ENCODE measurements around the gene PRKAG3. TPM values are rescaled to one million over a fixed set of nuclear protein-coding genes. Genes with fewer than 3 reads are reported as not detected.
"Not testable (repeated sequence)": the region's sequence is repeated elsewhere in the genome, so short reads cannot be mapped to it uniquely, and the experiment has no call there.

PRKAG3 gene
- total and polyA plus RNA-seq, 2 donors (not counting 1 experiment from before 2014, with no cell fraction given) = not detected

DNA sequence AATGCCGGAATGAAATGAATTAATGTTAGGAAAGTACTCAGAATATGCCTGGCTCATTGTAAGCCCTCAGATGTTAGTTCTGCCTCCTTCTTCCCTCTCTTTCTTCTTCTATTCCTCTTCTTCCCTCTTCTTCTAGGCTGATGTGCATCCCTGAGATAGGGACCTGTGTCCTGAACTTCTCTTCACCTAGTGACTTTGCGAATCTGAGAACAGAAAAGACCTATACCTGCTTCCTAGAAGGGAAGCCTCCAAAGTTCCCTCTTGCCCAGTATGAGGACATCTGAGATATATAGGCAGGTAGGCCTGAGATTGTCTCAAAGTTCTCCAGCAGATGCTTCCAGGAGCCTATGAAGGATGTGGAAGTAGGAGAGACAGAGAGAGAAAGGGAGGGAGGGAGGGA lies 57.7 kb downstream of the PRKAG3 start:
- Mint-ChIP-seq H3K27me3 (peaks cover 11% of the 10 kb centered on the region), H3K4me1 (no peaks in the 10 kb centered on the region), H3K27ac (no peak overlapping the region), H3K4me3 (no peak overlapping the region), H3K9me3 (ENCODE audit: insufficient read depth) (peaks cover 14% of the 10 kb centered on the region)
- DNase-seq (no peak), ATAC-seq (ENCODE audit: low read depth) (no peak)
- H3K27me3 ChIP-seq (replicated peaks in 1 of 4; ENCODE audit: control extremely low read depth in 1 of 4, control insufficient read depth in 3 of 4, insufficient read depth in 4 of 4, low read length in 3 of 4) = no peaks in the 10 kb centered on the region
- H3K27ac ChIP-seq (ENCODE audit: low read length in 2 of 2) = no peak overlapping the region
- ChIA-PET POLR2A (no interaction called here), CTCF (no interaction called here)
- H3K36me3 ChIP-seq (replicated peaks in 1 of 2; ENCODE audit: control extremely low read depth in 1 of 2, control insufficient read depth in 1 of 2, extremely low read depth in 1 of 2, insufficient read depth in 2 of 2, low read length in 1 of 2) = no peaks in the 10 kb centered on the region
- H3K79me2 ChIP-seq (ENCODE audit: control insufficient read depth, insufficient read depth, low read length) = no peaks in the 10 kb centered on the region
- no peak overlapping the region for H2AFZ ChIP-seq (ENCODE audit: insufficient read depth, low read depth, low read length, poor library complexity, severe bottlenecking)
- no peak overlapping the region for H3K4me2 ChIP-seq (replicated peaks; ENCODE audit: low read depth, low read length, poor library complexity, severe bottlenecking)
- H3K4me1 ChIP-seq (ENCODE audit: control insufficient read depth in 2 of 2, insufficient read depth in 2 of 2, low read length in 2 of 2) = no peaks in the 10 kb centered on the region
- H4K20me1 ChIP-seq (ENCODE audit: control insufficient read depth, insufficient read depth, low read length, poor library complexity, severe bottlenecking) = no peaks in the 10 kb centered on the region
- H3K9ac ChIP-seq (ENCODE audit: low read length) = no peak overlapping the region
- peaks cover 0 to 24% (median 9%) of the 10 kb centered on the region in 3 donors for H3K9me3 ChIP-seq (ENCODE audit: control extremely low read depth in 1 of 3, control insufficient read depth in 2 of 3, insufficient read depth in 1 of 3, low read length in 2 of 3)
- WGBS (ENCODE audit: insufficient coverage) = no CpG with 5 or more reads among the region's 2 CpGs
- H3K4me3 ChIP-seq (ENCODE audit: control extremely low read depth in 1 of 5, extremely low read depth in 1 of 5, insufficient read depth in 1 of 5, low read depth in 2 of 5, low read length in 4 of 5) = no peak overlapping the region
- no peak for TF ChIP-seq EZH2 (IDR thresholded peaks at IDR 0.05; ENCODE audit: borderline replicate concordance, insufficient read depth, low read depth, low read length, poor library complexity, severe bottlenecking)
- TF ChIP-seq, protein P1, sequence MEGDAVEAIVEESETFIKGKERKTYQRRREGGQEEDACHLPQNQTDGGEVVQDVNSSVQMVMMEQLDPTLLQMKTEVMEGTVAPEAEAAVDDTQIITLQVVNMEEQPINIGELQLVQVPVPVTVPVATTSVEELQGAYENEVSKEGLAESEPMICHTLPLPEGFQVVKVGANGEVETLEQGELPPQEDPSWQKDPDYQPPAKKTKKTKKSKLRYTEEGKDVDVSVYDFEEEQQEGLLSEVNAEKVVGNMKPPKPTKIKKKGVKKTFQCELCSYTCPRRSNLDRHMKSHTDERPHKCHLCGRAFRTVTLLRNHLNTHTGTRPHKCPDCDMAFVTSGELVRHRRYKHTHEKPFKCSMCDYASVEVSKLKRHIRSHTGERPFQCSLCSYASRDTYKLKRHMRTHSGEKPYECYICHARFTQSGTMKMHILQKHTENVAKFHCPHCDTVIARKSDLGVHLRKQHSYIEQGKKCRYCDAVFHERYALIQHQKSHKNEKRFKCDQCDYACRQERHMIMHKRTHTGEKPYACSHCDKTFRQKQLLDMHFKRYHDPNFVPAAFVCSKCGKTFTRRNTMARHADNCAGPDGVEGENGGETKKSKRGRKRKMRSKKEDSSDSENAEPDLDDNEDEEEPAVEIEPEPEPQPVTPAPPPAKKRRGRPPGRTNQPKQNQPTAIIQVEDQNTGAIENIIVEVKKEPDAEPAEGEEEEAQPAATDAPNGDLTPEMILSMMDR (IDR thresholded peaks at IDR 0.05) = no peak
- intact Hi-C loops (cut with micrococcal nuclease) = no loop called here

DNA sequence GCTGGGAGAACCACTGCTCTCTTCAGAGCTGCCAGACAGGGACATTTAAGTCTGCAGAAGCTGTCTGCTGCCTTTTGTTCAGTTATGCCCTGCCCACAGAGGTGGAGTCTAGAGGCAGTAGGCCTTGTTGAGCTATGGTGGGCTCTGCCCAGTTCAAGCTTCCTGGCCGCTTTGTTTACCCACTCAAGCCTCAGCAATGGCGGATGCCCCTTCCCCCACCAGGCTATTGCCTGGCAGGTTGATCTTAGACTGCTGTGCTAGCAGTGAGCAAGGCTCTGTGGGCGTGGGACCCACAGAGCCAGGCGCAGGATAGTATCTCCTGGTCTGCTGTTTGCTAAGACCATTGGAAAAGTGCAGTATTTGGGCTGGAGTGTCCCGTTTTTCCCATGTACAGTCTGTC lies 58.8 kb downstream of the PRKAG3 start:
- 88% methylated on average over 5 of the region's 5 CpGs for WGBS (ENCODE audit: insufficient coverage)
- CTCF ChIA-PET; H3K4me2 ChIP-seq (replicated peaks; ENCODE audit: low read depth, low read length, poor library complexity, severe bottlenecking); H3K27me3 ChIP-seq (replicated peaks in 1 of 4; ENCODE audit: control extremely low read depth in 1 of 4, control insufficient read depth in 3 of 4, insufficient read depth in 4 of 4, low read length in 3 of 4); POLR2A ChIA-PET; ATAC-seq (ENCODE audit: low read depth); H3K4me3 ChIP-seq (ENCODE audit: control extremely low read depth in 1 of 5, extremely low read depth in 1 of 5, insufficient read depth in 1 of 5, low read depth in 2 of 5, low read length in 4 of 5); H3K79me2 ChIP-seq (ENCODE audit: control insufficient read depth, insufficient read depth, low read length); H3K27me3 Mint-ChIP-seq; DNase-seq; H2AFZ ChIP-seq (ENCODE audit: insufficient read depth, low read depth, low read length, poor library complexity, severe bottlenecking); H3K27ac ChIP-seq (ENCODE audit: low read length in 2 of 2); intact Hi-C loops (cut with micrococcal nuclease); H3K27ac Mint-ChIP-seq; H3K4me3 Mint-ChIP-seq; H3K4me1 Mint-ChIP-seq; H3K9ac ChIP-seq (ENCODE audit: low read length); H3K4me1 ChIP-seq (ENCODE audit: control insufficient read depth in 2 of 2, insufficient read depth in 2 of 2, low read length in 2 of 2); H4K20me1 ChIP-seq (ENCODE audit: control insufficient read depth, insufficient read depth, low read length, poor library complexity, severe bottlenecking); H3K36me3 ChIP-seq (replicated peaks in 1 of 2; ENCODE audit: control extremely low read depth in 1 of 2, control insufficient read depth in 1 of 2, extremely low read depth in 1 of 2, insufficient read depth in 2 of 2, low read length in 1 of 2): not testable (repeated sequence)
- H3K9me3 Mint-ChIP-seq (ENCODE audit: insufficient read depth) = peaks cover 14% of the 10 kb centered on the region
- H3K9me3 ChIP-seq (ENCODE audit: control extremely low read depth in 1 of 3, control insufficient read depth in 2 of 3, insufficient read depth in 1 of 3, low read length in 2 of 3) = peaks cover 0 to 19% (median 9%) of the 10 kb centered on the region in 3 donors

Other genes with a start within 250 kb of the PRKAG3 start
- gene PLCD4, start 223.9 kb downstream of the PRKAG3 start, total RNA-seq = 0.62 TPM in 1 of 2 replicates, not detected in the other
- gene PLCD4, start 223.9 kb downstream of the PRKAG3 start, polyA plus RNA-seq = 0.14 and 0.25 TPM in 2 replicates
- gene ZNF142, start 172.2 kb downstream of the PRKAG3 start, total RNA-seq = 51.1 and 56.1 TPM in 2 replicates
- 23.5 and 26.7 TPM in 2 replicates for gene ZNF142, start 172.2 kb downstream of the PRKAG3 start, polyA plus RNA-seq
- 56.1 and 60.1 TPM in 2 replicates for gene BCS1L, start 172.1 kb downstream of the PRKAG3 start, total RNA-seq
- gene BCS1L, start 172.1 kb downstream of the PRKAG3 start, polyA plus RNA-seq = 84.4 and 104 TPM in 2 replicates
- gene RNF25, start 159.8 kb downstream of the PRKAG3 start, total RNA-seq = 31.7 and 31.8 TPM in 2 replicates
- gene RNF25, start 159.8 kb downstream of the PRKAG3 start, polyA plus RNA-seq = 22.2 and 35.6 TPM in 2 replicates
- 41.3 and 42.9 TPM in 2 replicates for gene STK36, start 159.7 kb downstream of the PRKAG3 start, total RNA-seq
- gene STK36, start 159.7 kb downstream of the PRKAG3 start, polyA plus RNA-seq = 29.0 and 29.4 TPM in 2 replicates
- 30.6 and 33.8 TPM in 2 replicates for gene TTLL4, start 121.0 kb downstream of the PRKAG3 start, total RNA-seq
- 21.0 and 21.2 TPM in 2 replicates for gene TTLL4, start 121.0 kb downstream of the PRKAG3 start, polyA plus RNA-seq
- 0.29 and 0.39 TPM in 2 replicates for gene CYP27A1, start 49.7 kb downstream of the PRKAG3 start, total RNA-seq
- gene CYP27A1, start 49.7 kb downstream of the PRKAG3 start, polyA plus RNA-seq = 0.25 and 1.1 TPM in 2 replicates
- 0.84 and 1.2 TPM in 2 replicates for gene WNT6, start 28.0 kb upstream of the PRKAG3 start, total RNA-seq
- gene WNT6, start 28.0 kb upstream of the PRKAG3 start, polyA plus RNA-seq = 0.75 and 2.0 TPM in 2 replicates
- 36.6 and 44.9 TPM in 2 replicates for gene WNT10A, start 49.0 kb upstream of the PRKAG3 start, total RNA-seq
- 15.2 and 24.5 TPM in 2 replicates for gene WNT10A, start 49.0 kb upstream of the PRKAG3 start, polyA plus RNA-seq
- 0.12 TPM in 1 of 2 replicates, not detected in the other for gene CDK5R2, start 127.9 kb upstream of the PRKAG3 start, total RNA-seq
- gene CDK5R2, start 127.9 kb upstream of the PRKAG3 start, polyA plus RNA-seq = not detected in 2 replicates
- gene FEV, start 153.4 kb upstream of the PRKAG3 start, total RNA-seq = not detected in 2 replicates
- not detected in 2 replicates for gene FEV, start 153.4 kb upstream of the PRKAG3 start, polyA plus RNA-seq
- not detected in 2 replicates for gene CRYBA2, start 161.6 kb upstream of the PRKAG3 start, total RNA-seq
- gene CRYBA2, start 161.6 kb upstream of the PRKAG3 start, polyA plus RNA-seq = not detected in 2 replicates
- gene CFAP65, start 209.7 kb upstream of the PRKAG3 start, total RNA-seq = not detected in 2 replicates
- not detected in 2 replicates for gene CFAP65, start 209.7 kb upstream of the PRKAG3 start, polyA plus RNA-seq
- gene IHH, start 229.1 kb upstream of the PRKAG3 start, total RNA-seq = 0.22 TPM in 1 of 2 replicates, not detected in the other
- gene IHH, start 229.1 kb upstream of the PRKAG3 start, polyA plus RNA-seq = 0.15 TPM in 1 of 2 replicates, not detected in the other

All from B cell (primary cell).